ENCODE measurements around the gene SAMD11.
"Not testable (repeated sequence)": the region's sequence is repeated elsewhere in the genome, so short reads cannot be mapped to it uniquely, and the experiment has no call there.

SAMD11 gene

DNA sequence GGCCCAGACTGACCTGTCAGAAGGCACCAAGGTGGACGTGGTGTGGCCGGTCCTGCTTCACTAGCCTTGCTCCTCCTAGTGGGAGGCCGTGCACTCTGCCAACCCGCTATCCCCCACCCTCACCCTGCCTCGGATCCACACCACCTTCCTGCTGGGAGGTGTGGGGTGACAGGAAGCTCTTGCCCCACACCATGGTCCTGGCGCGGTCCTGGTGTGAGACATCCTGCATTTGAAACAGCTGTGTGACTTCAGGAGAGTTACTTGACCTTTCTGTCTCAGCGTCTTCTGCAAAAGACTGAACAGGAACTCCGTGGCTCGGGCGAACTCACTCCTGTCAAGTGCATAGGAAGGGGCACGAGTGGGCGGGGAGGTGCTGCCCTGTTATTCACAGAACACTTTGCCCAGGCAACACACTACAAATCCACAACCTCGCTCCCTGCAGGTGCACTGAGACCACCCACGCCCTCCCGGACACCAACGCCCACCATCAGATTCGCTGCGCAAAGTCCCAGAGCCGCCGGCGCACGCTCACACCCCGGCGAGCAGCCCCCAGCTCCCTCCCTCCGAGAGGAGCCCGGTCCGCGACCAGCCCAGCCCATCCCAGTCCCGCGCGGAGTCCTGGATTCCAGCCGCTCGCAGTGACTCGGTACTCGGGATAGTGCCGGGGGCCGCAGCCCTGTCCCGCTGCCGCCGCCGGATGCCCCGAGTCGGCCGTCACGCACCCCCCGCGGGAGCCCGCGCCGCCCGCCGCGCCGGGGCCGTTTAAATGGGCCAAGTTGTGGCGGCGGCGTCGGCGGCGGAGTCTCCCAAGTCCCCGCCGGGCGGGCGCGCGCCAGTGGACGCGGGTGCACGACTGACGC is at the start of gene SAMD11:
SAMD11 (plus strand) TSS at position 793 of the 860 bp plus-strand sequence. CDS start 509 bp downstream, outside the sequence.
- DNase-seq (ENCODE audit: low read depth in 3 of 3, low spot score in 1 of 3) = peak; percentile 11 to 52 (median 37)

DNA sequence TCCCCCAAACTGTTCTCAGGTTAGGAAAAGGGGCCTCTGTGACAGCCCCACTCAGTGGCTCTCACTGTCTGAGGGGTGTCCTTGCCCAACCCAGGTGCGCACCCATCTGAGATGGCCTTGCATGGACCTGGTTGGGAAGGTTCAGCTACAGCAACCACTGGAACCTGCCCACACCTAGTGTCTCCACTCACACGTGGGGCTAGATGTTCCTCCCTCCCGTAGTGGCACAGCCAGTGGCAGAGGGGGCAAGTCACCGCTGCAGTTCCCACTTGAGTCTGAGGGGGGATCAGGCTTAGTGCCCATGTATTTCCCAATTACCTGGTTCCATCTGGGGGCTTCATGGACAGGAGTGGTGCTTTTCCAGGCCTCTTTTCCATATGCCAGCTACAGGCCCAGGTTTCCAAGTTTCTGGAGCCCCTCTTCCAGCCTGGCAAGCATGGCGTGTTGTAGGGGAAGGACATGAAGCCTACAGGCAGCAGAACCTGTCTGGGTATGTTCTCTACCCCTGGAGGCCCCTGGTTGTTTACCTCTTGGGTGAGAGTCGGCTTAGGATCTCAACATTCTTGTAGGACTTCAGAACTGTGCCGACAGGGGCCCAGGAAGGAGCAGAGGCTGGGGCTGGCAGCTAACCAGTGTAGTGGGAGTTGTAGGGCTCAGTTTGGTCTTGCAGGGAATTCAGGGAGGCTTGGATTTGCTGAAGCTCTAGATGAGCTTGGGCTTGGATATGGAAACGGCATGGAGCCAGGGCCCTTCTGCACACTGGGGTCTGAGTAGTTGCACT is 47.1 kb upstream of the SAMD11 start:
- not testable (repeated sequence) for DNase-seq (ENCODE audit: low read depth in 3 of 3, low spot score in 1 of 3)

DNA sequence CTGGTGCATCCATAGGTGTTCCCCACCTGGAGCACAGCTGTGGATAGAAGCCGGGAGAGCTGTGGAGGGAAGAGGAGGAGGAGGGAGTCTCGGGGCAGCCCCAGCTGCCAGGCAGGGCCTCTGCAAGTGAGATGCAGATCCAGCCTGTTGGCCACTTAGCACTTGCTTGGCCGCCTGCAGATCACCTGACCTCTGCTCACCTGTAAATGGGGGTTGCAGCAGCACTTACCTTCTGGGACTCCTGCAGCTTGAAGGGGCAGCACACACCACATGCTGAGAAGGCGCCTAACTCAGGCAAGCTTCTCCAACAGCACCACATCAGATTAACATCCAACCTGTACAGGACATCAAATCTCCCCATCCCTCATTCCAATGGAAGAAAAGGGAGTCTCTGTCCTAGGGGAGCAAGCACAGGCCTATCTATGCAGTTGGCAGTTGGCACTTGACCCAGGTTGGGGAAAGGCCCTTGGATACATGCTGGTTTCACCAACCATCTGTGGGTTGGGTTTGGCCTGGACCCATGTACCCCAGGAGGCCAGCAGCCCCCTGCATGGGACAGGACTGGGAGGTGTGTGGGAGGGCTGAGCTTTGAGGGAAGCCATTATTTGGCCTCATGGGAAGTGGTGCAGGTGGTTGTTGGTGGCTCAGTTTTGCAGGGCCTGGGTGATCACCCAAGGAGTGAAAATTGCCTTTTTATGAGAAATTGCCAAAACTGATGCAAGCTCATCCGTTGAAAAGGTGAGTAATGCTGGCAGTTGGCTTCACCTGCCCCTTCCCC is 46.3 kb upstream of the SAMD11 start:
- DNase-seq (ENCODE audit: low read depth in 3 of 3, low spot score in 1 of 3) = not testable (repeated sequence)

DNA sequence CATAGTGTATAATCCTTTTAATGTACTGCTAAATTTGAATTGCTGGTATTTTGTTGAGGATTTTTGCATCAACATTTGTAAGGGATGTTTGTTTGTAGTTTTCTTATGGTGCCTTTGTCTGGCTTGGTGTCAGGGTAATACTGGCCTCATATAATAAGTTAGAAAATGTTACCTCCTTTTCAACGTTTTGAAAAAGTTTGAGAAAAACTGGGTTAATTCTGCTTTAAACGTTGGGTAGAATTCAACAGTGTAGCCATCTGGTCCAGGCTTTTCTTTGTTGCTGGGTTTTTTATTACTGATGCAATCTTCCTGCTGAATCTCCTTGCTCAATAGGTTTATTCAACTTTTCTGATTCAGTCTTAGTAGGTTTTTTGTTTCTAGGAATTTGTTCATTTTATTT is 43.2 kb upstream of the SAMD11 start:
- not testable (repeated sequence) for DNase-seq (ENCODE audit: low read depth in 3 of 3, low spot score in 1 of 3)

DNA sequence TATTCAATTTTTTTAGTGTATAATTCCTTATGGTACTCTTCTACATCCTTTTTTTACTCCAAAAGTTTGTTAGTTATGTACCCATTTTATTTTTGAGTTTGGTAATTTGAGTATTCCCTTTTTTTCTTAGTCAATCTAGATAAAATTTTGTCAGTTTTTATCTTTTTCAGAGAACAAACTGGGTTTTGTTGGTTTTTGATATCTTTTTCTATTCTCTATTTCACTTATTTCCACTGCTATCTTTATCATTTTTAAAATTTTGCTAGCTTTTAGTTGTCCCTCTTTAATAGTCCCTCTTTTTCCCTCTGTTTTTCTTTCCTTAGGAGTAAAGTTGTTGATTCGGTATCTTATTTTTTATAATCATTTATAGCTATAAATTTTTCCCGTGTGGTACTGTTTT is 42.8 kb upstream of the SAMD11 start:
- DNase-seq (ENCODE audit: low read depth in 3 of 3, low spot score in 1 of 3) = not testable (repeated sequence)

GRCh38 chr1:886311-886710 is 37.4 kb upstream of the SAMD11 start:
- no peak for DNase-seq (ENCODE audit: low read depth in 3 of 3, low spot score in 1 of 3)

GRCh38 chr1:886760-887159 is 37.0 kb upstream of the SAMD11 start:
- no peak for DNase-seq (ENCODE audit: low read depth in 3 of 3, low spot score in 1 of 3)

GRCh38 chr1:888297-888696 is 35.4 kb upstream of the SAMD11 start:
- no peak for DNase-seq (ENCODE audit: low read depth in 3 of 3, low spot score in 1 of 3)

DNA sequence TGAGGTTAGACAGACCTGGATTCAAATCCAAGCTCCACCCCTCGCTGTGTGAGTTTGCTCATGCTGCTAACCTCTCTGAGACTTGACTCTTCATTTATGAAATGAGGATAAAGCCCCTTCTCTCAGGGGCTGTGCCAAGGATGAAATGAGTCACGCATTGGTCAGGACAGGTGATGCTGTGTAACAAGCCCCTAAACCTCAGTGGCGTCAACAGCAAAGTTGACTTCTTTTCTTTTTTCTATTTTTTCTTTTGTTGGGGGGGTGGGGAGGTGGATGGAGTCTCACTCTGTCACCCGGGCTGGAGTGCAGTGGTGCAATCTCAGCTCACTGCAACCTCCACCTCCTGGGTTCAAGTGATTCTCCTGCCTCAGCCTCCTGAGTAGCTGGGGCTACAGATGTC is 33.9 kb upstream of the SAMD11 start:
- not testable (repeated sequence) for DNase-seq (ENCODE audit: low read depth in 3 of 3, low spot score in 1 of 3)

- DNase-seq (ENCODE audit: low read depth in 3 of 3, low spot score in 1 of 3) = not testable (repeated sequence)
Observed at GRCh38 chr1:890234-890633, 33.5 kb upstream of the SAMD11 start.

DNA sequence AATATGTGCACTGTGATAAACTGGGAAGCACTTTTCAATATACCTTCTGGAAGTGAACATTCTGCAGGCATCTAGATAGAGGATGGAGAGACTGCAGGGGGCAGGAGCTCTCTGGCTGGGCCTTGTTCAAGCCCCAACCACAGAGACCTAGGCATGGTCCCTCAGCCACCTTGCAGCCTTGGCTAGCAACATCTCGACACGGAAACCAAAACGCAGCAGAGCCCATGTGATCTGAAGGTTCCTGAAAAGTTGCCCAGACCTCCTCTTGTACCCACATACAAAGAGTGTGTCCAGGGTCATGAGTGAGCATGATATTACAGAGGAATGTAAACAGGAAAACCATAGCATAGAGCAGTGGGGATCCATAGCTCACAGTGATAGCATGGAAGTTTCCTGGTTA is 33.1 kb upstream of the SAMD11 start:
- DNase-seq (ENCODE audit: low read depth in 3 of 3, low spot score in 1 of 3) = no peak

DNA sequence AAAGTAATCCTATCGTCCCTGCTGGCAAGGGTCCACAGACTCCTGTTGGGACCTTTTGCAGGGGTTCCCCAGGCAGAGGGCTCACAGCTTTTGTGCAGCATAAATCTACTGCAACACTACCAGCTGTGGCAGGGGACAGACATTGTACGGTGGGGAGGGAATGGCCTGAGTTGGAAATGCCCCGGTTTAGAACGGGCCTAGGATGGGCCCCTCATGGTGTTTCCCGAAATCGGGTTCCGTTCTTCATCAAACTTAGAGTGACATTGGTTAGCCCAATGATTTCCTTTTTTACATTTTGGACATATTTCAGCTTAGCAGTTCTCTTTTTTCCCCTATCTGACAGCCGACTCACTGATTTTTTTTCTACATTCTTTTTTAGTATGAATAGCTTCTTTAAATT is 26.5 kb upstream of the SAMD11 start:
- DNase-seq (ENCODE audit: low read depth in 3 of 3, low spot score in 1 of 3) = no peak

DNA sequence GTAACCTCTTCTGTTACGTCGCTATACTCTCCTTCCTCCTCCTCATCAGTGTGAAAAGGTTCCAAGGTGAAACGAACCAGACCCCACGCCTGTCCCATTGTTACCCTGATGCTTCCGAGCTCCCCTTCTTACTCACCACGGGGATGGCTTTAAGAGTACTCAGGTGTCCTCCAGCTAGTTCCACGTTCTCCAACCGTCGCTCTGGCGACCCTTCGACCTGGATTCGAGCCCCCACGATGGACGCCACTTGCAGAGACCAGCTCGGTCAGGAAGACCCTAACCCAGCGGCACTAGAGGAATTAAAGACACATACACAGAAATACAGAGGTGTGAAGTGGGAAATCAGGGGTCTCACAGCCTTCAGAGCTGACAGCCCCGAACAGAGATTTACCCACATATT is 25.8 kb upstream of the SAMD11 start:
- not testable (repeated sequence) for DNase-seq (ENCODE audit: low read depth in 3 of 3, low spot score in 1 of 3)

- DNase-seq (ENCODE audit: low read depth in 3 of 3, low spot score in 1 of 3) = no peak
Observed at GRCh38 chr1:899636-900317, 23.9 kb upstream of the SAMD11 start.

GRCh38 chr1:901108-901859 is 22.4 kb upstream of the SAMD11 start:
- no peak for DNase-seq (ENCODE audit: low read depth in 3 of 3, low spot score in 1 of 3)

DNA sequence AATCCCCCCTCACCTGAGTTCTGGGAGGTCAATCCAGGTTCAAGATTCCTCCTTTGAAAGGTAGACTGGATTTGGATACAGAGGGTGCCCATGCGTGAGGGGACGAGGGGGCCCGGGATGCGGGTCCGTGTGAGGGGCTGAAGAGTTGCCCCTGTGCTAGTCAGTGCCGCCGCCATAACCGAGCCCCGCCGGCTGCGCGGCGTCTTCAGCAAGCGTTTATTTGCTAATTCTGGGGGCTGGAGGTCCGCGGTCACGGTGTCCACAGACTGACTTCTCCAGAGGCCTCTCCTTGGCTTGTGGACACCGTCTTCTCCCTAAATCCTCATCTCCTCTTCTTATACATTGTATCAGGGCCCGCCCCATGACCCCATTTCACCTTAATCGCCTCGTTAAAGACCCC is 20.9 kb upstream of the SAMD11 start:
- no peak for DNase-seq (ENCODE audit: low read depth in 3 of 3, low spot score in 1 of 3)

DNA sequence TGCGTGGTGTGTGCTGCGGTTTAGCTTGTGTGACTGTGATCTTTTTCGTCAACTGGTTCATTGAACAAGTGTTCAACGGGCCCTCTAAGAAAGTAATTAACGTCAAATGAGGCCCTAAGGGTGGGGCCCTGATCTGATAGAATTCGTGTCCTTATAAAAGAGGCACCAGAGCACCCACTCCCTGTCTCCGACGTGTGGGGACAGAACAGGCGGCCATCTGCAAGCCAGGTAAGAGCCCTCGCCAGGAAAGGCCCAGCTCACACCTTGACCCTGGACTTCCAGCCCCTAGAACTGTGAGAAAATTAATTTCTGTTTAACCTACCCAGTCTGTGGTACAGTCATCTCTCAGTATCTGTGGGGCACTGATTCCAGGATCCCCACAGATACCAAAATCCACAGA is 20.4 kb upstream of the SAMD11 start:
- DNase-seq (ENCODE audit: low read depth in 3 of 3, low spot score in 1 of 3) = no peak

DNA sequence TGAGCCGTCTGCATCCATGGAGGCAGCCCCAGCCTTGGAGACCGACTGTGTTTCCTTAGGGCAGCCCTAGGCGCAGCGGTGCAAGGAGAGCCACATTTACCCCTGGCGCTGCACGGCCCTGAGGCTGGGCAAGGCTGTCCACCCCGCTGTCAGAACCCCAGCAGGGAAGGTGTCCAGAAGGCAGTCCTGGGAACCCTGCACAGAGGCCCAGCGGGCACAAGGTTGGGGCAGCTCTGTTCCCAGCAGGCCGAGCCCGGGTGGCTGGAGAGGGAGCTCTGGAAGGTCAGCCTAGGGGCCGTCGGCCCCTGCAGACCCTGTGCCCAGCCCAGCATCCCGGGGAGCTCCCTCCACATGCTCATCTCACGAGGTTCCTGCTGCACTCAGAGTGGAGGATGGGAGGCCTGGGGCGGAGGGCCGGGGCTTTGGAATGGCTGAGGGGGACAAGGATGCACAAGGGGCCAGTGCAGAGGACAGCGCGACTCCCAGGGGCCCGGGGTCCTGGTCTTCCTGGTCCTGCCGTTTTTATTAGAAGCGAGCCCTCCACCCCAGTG is 19.9 kb upstream of the SAMD11 start:
- DNase-seq (ENCODE audit: low read depth in 3 of 3, low spot score in 1 of 3) = no peak

DNA sequence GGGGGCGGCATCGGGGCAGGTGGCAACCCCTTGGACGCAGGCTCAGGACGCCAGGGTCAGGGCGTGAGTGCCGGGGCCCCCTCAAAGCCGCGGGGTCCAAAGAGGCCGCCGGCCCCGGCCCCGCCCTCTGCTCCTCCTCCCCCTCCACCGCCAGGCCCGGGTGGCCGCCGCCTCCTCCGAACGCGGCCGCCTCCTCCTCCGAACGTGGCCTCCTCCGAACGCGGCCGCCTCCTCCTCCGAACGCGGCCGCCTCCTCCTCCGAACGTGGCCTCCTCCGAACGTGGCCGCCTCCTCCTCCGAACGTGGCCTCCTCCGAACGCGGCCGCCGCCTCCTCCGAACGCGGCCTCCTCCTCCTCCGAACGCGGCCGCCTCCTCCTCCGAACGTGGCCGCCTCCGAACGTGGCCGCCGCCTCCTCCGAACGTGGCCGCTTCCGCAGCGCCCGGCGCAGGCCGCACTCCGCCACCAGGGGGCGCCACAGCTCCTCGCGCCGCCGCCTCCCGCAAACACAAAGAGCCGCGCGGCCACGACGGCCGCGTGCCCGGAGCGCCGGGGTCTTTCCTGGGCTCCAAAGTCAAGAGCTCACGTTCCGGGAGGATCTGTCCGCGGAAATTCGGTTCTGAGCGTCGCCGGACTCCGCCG is 19.3 kb upstream of the SAMD11 start:
- DNase-seq (ENCODE audit: low read depth in 3 of 3, low spot score in 1 of 3) = peak; percentile 56 to 84 (median 76)
